Spleen (tissue), 11 donors: ENCODE measurements around the gene LDLRAD4. TPM values are rescaled to one million over a fixed set of nuclear protein-coding genes. Genes with fewer than 3 reads are reported as not detected.
A peak's percentile ranks its signal among the peaks of the same experiment; 100 is the strongest.

Experiments
- DNase-seq: peaks from one replicate; pipeline ENCODE4 v3.0.0-alpha.2; 2020
- H3K27ac ChIP-seq, 8 donors: fragments of 200-600 bp; sonication (generic) in 7 of 8; 1 replicate in 4 of 8; 2 replicates in 4 of 8; pipeline versions ENCODE4 v1.5.0 to v1.8.0; 2016 to 2021; ENCODE audit warnings: inconsistent platforms in 4 of 8, mild to moderate bottlenecking in 4 of 8, moderate library complexity in 1 of 8
- H3K27me3 ChIP-seq, 7 donors: fragments of 200-600 bp; sonication (generic) in 6 of 7; replicated peaks in 1 of 7; 1 replicate in 4 of 7; 2 replicates in 3 of 7; pipeline versions ENCODE4 v1.5.0 to v1.8.0; 2016 to 2021; ENCODE audit warnings: inconsistent platforms in 3 of 7, mild to moderate bottlenecking in 1 of 7
- H3K36me3 ChIP-seq, 6 donors: fragments of 200-600 bp; sonication (generic) in 5 of 6; 1 replicate in 4 of 6; 2 replicates in 2 of 6; pipeline versions ENCODE4 v1.5.0 to v1.8.0; 2016 to 2021; ENCODE audit warnings: inconsistent platforms in 2 of 6
- H3K4me1 ChIP-seq, 6 donors: fragments of 200-600 bp; sonication (generic) in 5 of 6; 1 replicate in 3 of 6; 2 replicates in 3 of 6; pipeline versions ENCODE4 v1.5.0 to v1.8.0; 2016 to 2021; ENCODE audit warnings: inconsistent platforms in 3 of 6
- H3K4me3 ChIP-seq, 8 donors: fragments of 200-600 bp; sonication (generic) in 7 of 8; 1 replicate in 4 of 8; 2 replicates in 4 of 8; pipeline versions ENCODE4 v1.5.0 to v1.8.0; 2016 to 2021; ENCODE audit warnings: inconsistent platforms in 4 of 8, mild to moderate bottlenecking in 4 of 8, moderate library complexity in 2 of 8
- H3K9me3 ChIP-seq, 8 donors: fragments of 200-600 bp; sonication (generic) in 7 of 8; 1 replicate in 4 of 8; 2 replicates in 4 of 8; pipeline versions ENCODE4 v1.5.0 to v1.8.0; 2016 to 2021; ENCODE audit warnings: inconsistent platforms in 4 of 8
- POLR2A ChIP-seq, 3 donors: fragments of 450-650 bp; IDR thresholded peaks; one replicate each; pipeline ENCODE4 v1.5.1; 2017; ENCODE audit warnings: antibody characterized with exemption in 3 of 3, mild to moderate bottlenecking in 1 of 3
- POLR2AphosphoS5 ChIP-seq, 3 donors: sonication (generic); formaldehyde crosslinking; IDR thresholded peaks; one replicate each; pipeline ENCODE4 v1.5.1; 2017; ENCODE audit warnings: antibody characterized with exemption in 3 of 3
- WGBS, 5 donors: extraction: QIAGEN DNeasy Blood & Tissue Kit in 3 of 5; methylation state at CpG; one replicate each; pipeline versions ENCODE4 v1.1.5 to v1.1.7; 2013 to 2018; 5-methylcytosine and 5-hydroxymethylcytosine counted together
- intact Hi-C: fragments of 100-400 bp; cut with DNase I; formaldehyde crosslinking; loops from one replicate; pipeline ENCODE4 v1.15.0; 2023; ENCODE audit warnings: low total_unique reads
- polyA plus RNA-seq, 3 donors: library from polyadenylated mRNA; stranded (reverse); fragments of 200-250 nt; gene quantifications; one replicate each; pipeline ENCODE4 v1.2.1, GENCODE V29; 2013
- total RNA-seq, 7 donors: library from RNA; depleted of rRNA in 3 of 7; stranded (reverse); fragments of >200 nt in 3 of 7; fragmentation: NEBNext Ultra II Directional in 4 of 7; extraction: Animal tissue kit (Norgen Biotek cat#: 25700) in 4 of 7; gene quantifications; one replicate each; pipeline versions ENCODE4 v1.1.0 to v1.2.1, GENCODE V29; 2016 to 2021
- TF ChIP-seq, protein P1 (sequence below), 11 experiments: fragments of 200-600 bp in 7 of 11; fragments of 450-650 bp in 4 of 11; sonication (generic) in 4 of 11; IDR thresholded peaks in 8 of 11; conservative IDR thresholded peaks in 3 of 11; 1 replicate in 7 of 11; 2 replicates in 4 of 11; pipeline versions ENCODE4 v1.4.0 to v1.8.0; 2016 to 2021; ENCODE audit warnings: antibody characterized with exemption in 11 of 11, inconsistent platforms in 4 of 11, mild to moderate bottlenecking in 1 of 11
- donor health status: healthy with polysubstance abuse.
- donor health status: DM: no; HTN: no; CAD: no; lungs with moderate emphysema.
- donor health status: DM: no; HTN: no; CAD: no.
- donor health status: Bipolar disorder and iron deficiency.
- donor health status: healthy.
- donor health status: DM: no; HTN: no; CAD: no.
- donor health status: DM: yes; HTN: yes; CAD: no.

Gene LDLRAD4
- total and polyA plus RNA-seq, 10 donors = 4.5 to 80.8 (median 46.4) TPM

- WGBS, 5 donors = 88 to 98% (median 96%) methylated on average over 7 of the region's 7 CpGs
These were observed 355.2 kb downstream of the LDLRAD4 start for GRCh38 chr18:13573750-13574149.

GRCh38 chr18:13574355-13574754, 355.8 kb downstream of the LDLRAD4 start:
- 96 to 98% (median 97%) methylated on average over 10 of the region's 10 CpGs for WGBS, 5 donors
- intact Hi-C loops = no loop called here

More at GRCh38 chr18:13573750-13574149, 355.2 kb downstream of the LDLRAD4 start:
- no peak overlapping the region for H3K27ac ChIP-seq
- H3K4me1 ChIP-seq = peaks cover 0 to 46% (median 28%) of the 10 kb centered on the region in 6 donors
- no peaks in the 10 kb centered on the region for H3K9me3 ChIP-seq
- TF ChIP-seq POLR2A (IDR thresholded peaks at IDR 0.05) = no peak
- TF ChIP-seq POLR2AphosphoS5 (IDR thresholded peaks at IDR 0.05) = no peak
- TF ChIP-seq, protein P1, sequence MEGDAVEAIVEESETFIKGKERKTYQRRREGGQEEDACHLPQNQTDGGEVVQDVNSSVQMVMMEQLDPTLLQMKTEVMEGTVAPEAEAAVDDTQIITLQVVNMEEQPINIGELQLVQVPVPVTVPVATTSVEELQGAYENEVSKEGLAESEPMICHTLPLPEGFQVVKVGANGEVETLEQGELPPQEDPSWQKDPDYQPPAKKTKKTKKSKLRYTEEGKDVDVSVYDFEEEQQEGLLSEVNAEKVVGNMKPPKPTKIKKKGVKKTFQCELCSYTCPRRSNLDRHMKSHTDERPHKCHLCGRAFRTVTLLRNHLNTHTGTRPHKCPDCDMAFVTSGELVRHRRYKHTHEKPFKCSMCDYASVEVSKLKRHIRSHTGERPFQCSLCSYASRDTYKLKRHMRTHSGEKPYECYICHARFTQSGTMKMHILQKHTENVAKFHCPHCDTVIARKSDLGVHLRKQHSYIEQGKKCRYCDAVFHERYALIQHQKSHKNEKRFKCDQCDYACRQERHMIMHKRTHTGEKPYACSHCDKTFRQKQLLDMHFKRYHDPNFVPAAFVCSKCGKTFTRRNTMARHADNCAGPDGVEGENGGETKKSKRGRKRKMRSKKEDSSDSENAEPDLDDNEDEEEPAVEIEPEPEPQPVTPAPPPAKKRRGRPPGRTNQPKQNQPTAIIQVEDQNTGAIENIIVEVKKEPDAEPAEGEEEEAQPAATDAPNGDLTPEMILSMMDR (IDR thresholded peaks at IDR 0.05 in 8 of 11, conservative IDR thresholded peaks at IDR 0.05 in 3 of 11) = no peak
- intact Hi-C loops = no loop called here
- no peak for DNase-seq
- H3K27me3 ChIP-seq = no peaks in the 10 kb centered on the region
- no peak overlapping the region for H3K4me3 ChIP-seq
- no peaks in the 10 kb centered on the region for H3K36me3 ChIP-seq

GRCh38 chr18:13574761-13575160, 356.2 kb downstream of the LDLRAD4 start:
- intact Hi-C loops = no loop called here
- no peaks in the 10 kb centered on the region for H3K27me3 ChIP-seq
- H3K27ac ChIP-seq = no peak overlapping the region
- no peak for DNase-seq
- no peak overlapping the region for H3K4me3 ChIP-seq
- no peaks in the 10 kb centered on the region for H3K36me3 ChIP-seq
- H3K4me1 ChIP-seq = peaks cover 6 to 47% (median 31%) of the 10 kb centered on the region in 6 donors
- TF ChIP-seq POLR2A (IDR thresholded peaks at IDR 0.05) (no peak), POLR2AphosphoS5 (IDR thresholded peaks at IDR 0.05) (no peak)
- TF ChIP-seq, protein P1 (IDR thresholded peaks at IDR 0.05 in 8 of 11, conservative IDR thresholded peaks at IDR 0.05 in 3 of 11) = no peak
- no peaks in the 10 kb centered on the region for H3K9me3 ChIP-seq
- WGBS, 5 donors = 71 to 89% (median 79%) methylated on average over 1 of the region's 1 CpG

More at GRCh38 chr18:13574355-13574754, 355.8 kb downstream of the LDLRAD4 start:
- H3K27me3 ChIP-seq = no peaks in the 10 kb centered on the region
- H3K36me3 ChIP-seq = no peaks in the 10 kb centered on the region
- no peaks in the 10 kb centered on the region for H3K9me3 ChIP-seq
- peaks cover 2 to 46% (median 27%) of the 10 kb centered on the region in 6 donors for H3K4me1 ChIP-seq
- TF ChIP-seq POLR2A (IDR thresholded peaks at IDR 0.05) (no peak), POLR2AphosphoS5 (IDR thresholded peaks at IDR 0.05) (no peak)
- TF ChIP-seq, protein P1 (IDR thresholded peaks at IDR 0.05 in 8 of 11, conservative IDR thresholded peaks at IDR 0.05 in 3 of 11) = no peak
- no peak for DNase-seq
- no peak overlapping the region for H3K27ac ChIP-seq
- H3K4me3 ChIP-seq = no peak overlapping the region

- no peak for DNase-seq
- peaks cover 14 to 46% (median 38%) of the 10 kb centered on the region in 6 donors for H3K4me1 ChIP-seq
- H3K27ac ChIP-seq = peak overlapping the region in 6 of 8 donors; percentile 19 to 81 (median 60)
- no peaks in the 10 kb centered on the region for H3K36me3 ChIP-seq
- no peaks in the 10 kb centered on the region for H3K27me3 ChIP-seq
- whole genome bisulfite sequencing, 5 donors = 79 to 90% (median 84%) methylated on average over 6 of the region's 6 CpGs
- H3K4me3 ChIP-seq = no peak overlapping the region
- intact Hi-C loops = no loop called here
- no peaks in the 10 kb centered on the region for H3K9me3 ChIP-seq
- no peak for TF ChIP-seq POLR2A (IDR thresholded peaks at IDR 0.05)
- no peak for TF ChIP-seq POLR2AphosphoS5 (IDR thresholded peaks at IDR 0.05)
These were observed 358.0 kb downstream of the LDLRAD4 start for GRCh38 chr18:13576598-13576997.
